Activated CD4-positive, alpha-beta T cell treated with anti-CD3 and anti-CD28 coated beads for 36 hours (primary cell): ENCODE data around the gene TOMM34. TPM values are rescaled to one million over a fixed set of nuclear protein-coding genes. Genes with fewer than 3 reads are reported as not detected.

Source experiments
- ATAC-seq: fragments of 200-7000 bp; cut with Tn5 transposase; one replicate; pipeline ENCODE4 v1.10.0; 2021; ENCODE audit warnings: mild to moderate bottlenecking, moderate library complexity
- CTCF ChIA-PET: fragments of 350-600 bp; sonication (Branson Sonifier 250); formaldehyde crosslinking; loops from one replicate; lab custom pipeline; 2021; ENCODE audit warnings: antibody characterized with exemption; lab: Charles Lee
- POLR2A ChIA-PET: fragments of 350-600 bp; sonication (Branson Sonifier 250); formaldehyde crosslinking; loops from one replicate; lab custom pipeline; 2021; ENCODE audit warnings: antibody characterized with exemption, inconsistent platforms; lab: Charles Lee
- DNase-seq: peaks from one replicate; pipeline ENCODE4 v3.0.0-alpha.2; 2020
- H3K27ac Mint-ChIP-seq: one replicate; pipeline ENCODE4 v1.8.0; 2021; ENCODE audit warnings: mixed read lengths
- H3K27me3 Mint-ChIP-seq: one replicate; pipeline ENCODE4 v1.8.0; 2021; ENCODE audit warnings: mixed read lengths
- H3K36me3 Mint-ChIP-seq: one replicate; pipeline ENCODE4 v1.8.0; 2021; ENCODE audit warnings: low read depth, mixed read lengths
- H3K4me1 Mint-ChIP-seq: one replicate; pipeline ENCODE4 v1.8.0; 2021; ENCODE audit warnings: mixed read lengths
- H3K4me3 Mint-ChIP-seq: one replicate; pipeline ENCODE4 v1.8.0; 2021; ENCODE audit warnings: mild to moderate bottlenecking, moderate library complexity, mixed read lengths
- H3K9me3 Mint-ChIP-seq: one replicate; pipeline ENCODE4 v1.8.0; 2021; ENCODE audit warnings: low read depth, mixed read lengths
- intact Hi-C, 2 experiments: fragments of 100-400 bp; cut with DNase I in 1 of 2; cut with micrococcal nuclease in 1 of 2; formaldehyde crosslinking; loops; one replicate each; pipeline versions ENCODE4 v1.14.2 to v1.15.1; 2022 to 2024; cut with DNase I, micrococcal nuclease
- total RNA-seq, 2 experiments: library from RNA; stranded (reverse); gene quantifications; one replicate each; pipeline ENCODE4 v1.2.3, GENCODE V29; 2021

TOMM34 gene
- total RNA-seq, 2 experiments from 2014 or later: 56.5 to 61.2 TPM

- Mint-ChIP-seq H3K4me1 (peaks cover 10% of the 10 kb centered on the region), H3K27me3 (no peaks in the 10 kb centered on the region), H3K36me3 (peaks cover 47% of the 10 kb centered on the region), H3K9me3 (no peaks in the 10 kb centered on the region), H3K27ac (no peak overlapping the region), H3K4me3 (no peak overlapping the region)
- intact Hi-C loops: no loop called here
- DNase-seq: no peak
- ATAC-seq: no peak
- CTCF ChIA-PET: interaction anchor here (1.3 to 1.8 kb wide), 2 partner anchors 60 to 105 kb away, joined by 4 to 5 read pairs; no protein-coding TSS in a partner anchor
- POLR2A ChIA-PET: interaction anchor here (0.6 kb wide), 1 partner anchor 333 kb away, joined by 3 read pairs; no protein-coding TSS in a partner anchor
Observed at GRCh38 chr20:44938637-44939036, 21.6 kb downstream of the TOMM34 start.

GRCh38 chr20:44936510-44936909 is 23.7 kb downstream of the TOMM34 start:
- no peak for DNase-seq
- ChIA-PET POLR2A (no interaction called here), CTCF (interaction anchor here (0.6 to 0.7 kb wide), 2 partner anchors 12 to 1181 kb away, joined by 3 to 4 read pairs; no protein-coding TSS in a partner anchor)
- Mint-ChIP-seq H3K4me1 (peaks cover 10% of the 10 kb centered on the region), H3K27ac (no peak overlapping the region), H3K4me3 (no peak overlapping the region), H3K9me3 (no peaks in the 10 kb centered on the region), H3K27me3 (no peaks in the 10 kb centered on the region), H3K36me3 (peaks cover 37% of the 10 kb centered on the region)
- intact Hi-C loops: no loop called here
- ATAC-seq: no peak

GRCh38 chr20:44932916-44933315 is 27.3 kb downstream of the TOMM34 start:
- intact Hi-C loops: no loop called here
- H3K4me1 Mint-ChIP-seq: no peaks in the 10 kb centered on the region
- no peak for DNase-seq
- no peak for ATAC-seq
- H3K27me3 Mint-ChIP-seq: no peaks in the 10 kb centered on the region
- H3K27ac Mint-ChIP-seq: no peak overlapping the region
- H3K36me3 Mint-ChIP-seq: peaks cover 29% of the 10 kb centered on the region
- ChIA-PET CTCF (no interaction called here), POLR2A (no interaction called here)
- H3K9me3 Mint-ChIP-seq: no peaks in the 10 kb centered on the region
- no peak overlapping the region for H3K4me3 Mint-ChIP-seq

GRCh38 chr20:44931911-44932310 is 28.3 kb downstream of the TOMM34 start:
- CTCF ChIA-PET: interaction anchor here (0.8 kb wide), 1 partner anchor 9 kb away, joined by 3 read pairs; no protein-coding TSS in a partner anchor
- intact Hi-C loops: no loop called here
- H3K9me3 Mint-ChIP-seq: no peaks in the 10 kb centered on the region
- H3K27me3 Mint-ChIP-seq: no peaks in the 10 kb centered on the region
- POLR2A ChIA-PET: no interaction called here
- H3K27ac Mint-ChIP-seq: no peak overlapping the region
- DNase-seq: no peak
- H3K4me3 Mint-ChIP-seq: no peak overlapping the region
- H3K4me1 Mint-ChIP-seq: no peaks in the 10 kb centered on the region
- peaks cover 21% of the 10 kb centered on the region for H3K36me3 Mint-ChIP-seq
- no peak for ATAC-seq

- no peak for DNase-seq
- H3K4me1 Mint-ChIP-seq: no peaks in the 10 kb centered on the region
- intact Hi-C loops: no loop called here
- H3K36me3 Mint-ChIP-seq: peaks cover 23% of the 10 kb centered on the region
- H3K27ac Mint-ChIP-seq: no peak overlapping the region
- CTCF ChIA-PET: interaction anchor here (1.0 kb wide), 1 partner anchor 178 kb away, joined by 3 read pairs; no protein-coding TSS in a partner anchor
- POLR2A ChIA-PET: no interaction called here
- H3K4me3 Mint-ChIP-seq: no peak overlapping the region
- H3K9me3 Mint-ChIP-seq: no peaks in the 10 kb centered on the region
- H3K27me3 Mint-ChIP-seq: no peaks in the 10 kb centered on the region
- no peak for ATAC-seq
Observed at GRCh38 chr20:44930517-44931168, 29.6 kb downstream of the TOMM34 start.

- no peaks in the 10 kb centered on the region for H3K9me3 Mint-ChIP-seq
- CTCF ChIA-PET: no interaction called here
- peaks cover 30% of the 10 kb centered on the region for H3K36me3 Mint-ChIP-seq
- intact Hi-C loops: no loop called here
- ATAC-seq: no peak
- POLR2A ChIA-PET: no interaction called here
- no peak for DNase-seq
- no peaks in the 10 kb centered on the region for H3K27me3 Mint-ChIP-seq
- H3K4me3 Mint-ChIP-seq: no peak overlapping the region
- H3K4me1 Mint-ChIP-seq: no peaks in the 10 kb centered on the region
- H3K27ac Mint-ChIP-seq: no peak overlapping the region
Observed at GRCh38 chr20:44928595-44928994, 31.6 kb downstream of the TOMM34 start.

- POLR2A ChIA-PET: interaction anchor here (0.6 kb wide), 3 partner anchors 9 to 32 kb away, joined by 3 to 7 read pairs (median 4); no protein-coding TSS in a partner anchor
- no peak for DNase-seq
- H3K4me3 Mint-ChIP-seq: no peak overlapping the region
- H3K27ac Mint-ChIP-seq: no peak overlapping the region
- H3K27me3 Mint-ChIP-seq: no peaks in the 10 kb centered on the region
- intact Hi-C loops: no loop called here
- peaks cover 25% of the 10 kb centered on the region for H3K36me3 Mint-ChIP-seq
- H3K4me1 Mint-ChIP-seq: no peaks in the 10 kb centered on the region
- ATAC-seq: no peak
- H3K9me3 Mint-ChIP-seq: no peaks in the 10 kb centered on the region
- CTCF ChIA-PET: interaction anchor here (1.4 to 1.6 kb wide), 2 partner anchors 22 to 23 kb away, joined by 4 read pairs; no protein-coding TSS in a partner anchor
Observed at GRCh38 chr20:44924541-44924940, 35.7 kb downstream of the TOMM34 start.

GRCh38 chr20:44921447-44921846 is 38.8 kb downstream of the TOMM34 start:
- ChIA-PET CTCF (no interaction called here), POLR2A (no interaction called here)
- intact Hi-C loops: no loop called here
- no peaks in the 10 kb centered on the region for H3K4me1 Mint-ChIP-seq
- H3K36me3 Mint-ChIP-seq: peaks cover 36% of the 10 kb centered on the region
- H3K27ac Mint-ChIP-seq: no peak overlapping the region
- ATAC-seq (no peak), DNase-seq (no peak)
- no peaks in the 10 kb centered on the region for H3K27me3 Mint-ChIP-seq
- no peak overlapping the region for H3K4me3 Mint-ChIP-seq
- no peaks in the 10 kb centered on the region for H3K9me3 Mint-ChIP-seq

- ATAC-seq: no peak
- no peak overlapping the region for H3K27ac Mint-ChIP-seq
- POLR2A ChIA-PET: no interaction called here
- H3K27me3 Mint-ChIP-seq: no peaks in the 10 kb centered on the region
- no peak overlapping the region for H3K4me3 Mint-ChIP-seq
- CTCF ChIA-PET: no interaction called here
- peaks cover 37% of the 10 kb centered on the region for H3K36me3 Mint-ChIP-seq
- DNase-seq: no peak
- peaks cover 12% of the 10 kb centered on the region for H3K4me1 Mint-ChIP-seq
- intact Hi-C loops: no loop called here
- no peaks in the 10 kb centered on the region for H3K9me3 Mint-ChIP-seq
Observed at GRCh38 chr20:44918761-44919160, 41.4 kb downstream of the TOMM34 start.

GRCh38 chr20:44918342-44918741 is 41.9 kb downstream of the TOMM34 start:
- H3K27me3 Mint-ChIP-seq: no peaks in the 10 kb centered on the region
- H3K36me3 Mint-ChIP-seq: peaks cover 39% of the 10 kb centered on the region
- peaks cover 15% of the 10 kb centered on the region for H3K4me1 Mint-ChIP-seq

GRCh38 chr20:44917399-44917798 is 42.8 kb downstream of the TOMM34 start:
- ChIA-PET CTCF (interaction anchor here (0.6 to 1.6 kb wide), 4 partner anchors 9 to 696 kb away, joined by 3 to 5 read pairs (median 3); no protein-coding TSS in a partner anchor), POLR2A (no interaction called here)
- H3K9me3 Mint-ChIP-seq: no peaks in the 10 kb centered on the region
- ATAC-seq (no peak), DNase-seq (no peak)
- H3K36me3 Mint-ChIP-seq: peaks cover 44% of the 10 kb centered on the region
- intact Hi-C loops: no loop called here
- H3K27ac Mint-ChIP-seq: no peak overlapping the region
- H3K27me3 Mint-ChIP-seq: no peaks in the 10 kb centered on the region
- H3K4me1 Mint-ChIP-seq: peaks cover 15% of the 10 kb centered on the region
- no peak overlapping the region for H3K4me3 Mint-ChIP-seq

More at GRCh38 chr20:44918342-44918741, 41.9 kb downstream of the TOMM34 start:
- no peak for ATAC-seq
- intact Hi-C loops: no loop called here
- no peak for DNase-seq
- Mint-ChIP-seq H3K4me3 (no peak overlapping the region), H3K27ac (no peak overlapping the region), H3K9me3 (no peaks in the 10 kb centered on the region)
- CTCF ChIA-PET: interaction anchor here (0.6 to 1.6 kb wide), 2 partner anchors 23 to 24 kb away, joined by 3 to 5 read pairs; no protein-coding TSS in a partner anchor
- POLR2A ChIA-PET: no interaction called here

GRCh38 chr20:44916586-44916985 is 43.6 kb downstream of the TOMM34 start:
- no peaks in the 10 kb centered on the region for H3K27me3 Mint-ChIP-seq
- peaks cover 49% of the 10 kb centered on the region for H3K36me3 Mint-ChIP-seq
- ChIA-PET POLR2A (no interaction called here), CTCF (interaction anchor here (1.3 kb wide), 1 partner anchor 8 kb away, joined by 3 read pairs; no protein-coding TSS in a partner anchor)
- ATAC-seq (no peak), DNase-seq (no peak)
- H3K9me3 Mint-ChIP-seq: no peaks in the 10 kb centered on the region
- intact Hi-C loops: no loop called here
- H3K4me1 Mint-ChIP-seq: peaks cover 17% of the 10 kb centered on the region
- H3K4me3 Mint-ChIP-seq: no peak overlapping the region
- no peak overlapping the region for H3K27ac Mint-ChIP-seq
